Kidney (tissue), 14 donors: ENCODE measurements around the gene KIAA0825. TPM values are rescaled to one million over a fixed set of nuclear protein-coding genes. Genes with fewer than 3 reads are reported as not detected.
"Not testable (repeated sequence)": the region's sequence is repeated elsewhere in the genome, so short reads cannot be mapped to it uniquely, and the experiment has no call there.

Experiments used
- DNase-seq, 5 donors: peaks; one replicate each; pipeline ENCODE4 v3.0.0-alpha.2; 2013 to 2020
- FAIRE-seq: peaks from 2 replicates; lab custom pipeline; 2012; peaks lifted over from hg19 to GRCh38; lab: Jason Lieb, UNC
- H3K27ac ChIP-seq, 2 donors: one replicate each; pipeline ENCODE4 v1.7.0; 2013; ENCODE audit warnings: low read depth in 2 of 2, low read length in 2 of 2, inconsistent platforms in 1 of 2
- H3K27me3 ChIP-seq: one replicate; pipeline ENCODE4 v1.7.1; 2013; ENCODE audit warnings: low read length, inconsistent platforms; ENCODE audit not compliant: control insufficient read depth, insufficient read depth
- H3K36me3 ChIP-seq, 3 donors: one replicate each; pipeline versions ENCODE4 v1.7.0 to v1.7.1; 2013; ENCODE audit warnings: low read length in 3 of 3, control low read depth in 1 of 3, inconsistent platforms in 1 of 3; ENCODE audit not compliant: insufficient read depth in 3 of 3, control insufficient read depth in 2 of 3
- H3K4me1 ChIP-seq, 3 donors: one replicate each; pipeline versions ENCODE4 v1.7.0 to v1.7.1; 2013; ENCODE audit warnings: low read length in 3 of 3, inconsistent platforms in 1 of 3, low read depth in 1 of 3; ENCODE audit not compliant: control insufficient read depth in 2 of 3, insufficient read depth in 2 of 3
- H3K4me3 ChIP-seq, 3 donors: one replicate each; pipeline versions ENCODE4 v1.7.0 to v1.8.1; 2013; ENCODE audit warnings: low read length in 3 of 3, control low read depth in 1 of 3, inconsistent platforms in 1 of 3
- H3K9ac ChIP-seq, 3 donors: one replicate each; pipeline versions ENCODE4 v1.7.0 to v1.7.1; 2013; ENCODE audit warnings: low read length in 3 of 3, control low read depth in 1 of 3, inconsistent platforms in 1 of 3
- H3K9me3 ChIP-seq, 3 donors: one replicate each; pipeline versions ENCODE4 v1.7.0 to v1.7.1; 2013; ENCODE audit warnings: low read length in 3 of 3, control low read depth in 1 of 3, inconsistent platforms in 1 of 3; ENCODE audit not compliant: control insufficient read depth in 2 of 3, insufficient read depth in 1 of 3
- CTCF ChIP-seq: IDR thresholded peaks from 3 replicates; pipeline ENCODE4 v1.5.1; 2012; ENCODE audit warnings: mild to moderate bottlenecking, moderate library complexity, borderline replicate concordance; ENCODE audit not compliant: insufficient read depth; ENCODE audit errors: extremely low read depth
- intact Hi-C: fragments of 100-400 bp; cut with DNase I; formaldehyde crosslinking; loops from one replicate; pipeline ENCODE4 v1.11.1; 2022
- polyA plus RNA-seq: library from polyadenylated mRNA; stranded (reverse); fragments of 350-450 nt; fragmentation: Illumina TruSeq; extraction: RNeasy Lipid Tissue Mini Kit (QIAGEN cat#74804); gene quantifications from one replicate; pipeline ENCODE4 v1.2.3, GENCODE V29; 2014; ENCODE audit warnings: low read depth, low replicate concordance; ENCODE audit not compliant: insufficient read depth
- total RNA-seq: library from RNA; stranded (reverse); fragmentation: NEBNext Ultra II Directional; extraction: Animal tissue kit (Norgen Biotek cat#: 25700); gene quantifications from one replicate; pipeline ENCODE4 v1.2.1, GENCODE V29; 2021
- donor health status: control.
- donor health status: control.
- donor health status: control.
- donor health status: control.
- donor health status: control.
- donor health status: DM: yes; HTN: yes; CAD: no.
- donor health status: Normal renal cell carcinoma (clear cell type).

The KIAA0825 gene
- total and polyA plus RNA-seq, 2 donors from 2014 or later = 0.80 to 5.4 TPM

GRCh38 chr5:94125107-94125506 lies 493.3 kb downstream of the KIAA0825 start:
- DNase-seq (no peak), FAIRE-seq (no peak)
- Histone ChIP-seq H3K27me3 (no peaks in the 10 kb centered on the region), H3K9me3 (no peaks in the 10 kb centered on the region), H3K27ac (no peak overlapping the region), H3K36me3 (no peaks in the 10 kb centered on the region), H3K4me3 (no peak overlapping the region), H3K9ac (no peak overlapping the region), H3K4me1 (no peaks in the 10 kb centered on the region)
- intact Hi-C loops = no loop called here
- TF ChIP-seq CTCF = no peak

GRCh38 chr5:94116317-94116716 lies 502.1 kb downstream of the KIAA0825 start:
- H3K27me3 ChIP-seq, H3K9me3 ChIP-seq, FAIRE-seq, H3K9ac ChIP-seq, H3K36me3 ChIP-seq, H3K4me3 ChIP-seq, H3K4me1 ChIP-seq, DNase-seq, intact Hi-C loops, H3K27ac ChIP-seq: not testable (repeated sequence)

- H3K27ac ChIP-seq = no peak overlapping the region
- H3K36me3 ChIP-seq = no peaks in the 10 kb centered on the region
- H3K4me1 ChIP-seq = peaks cover 0 to 3% (median 0%) of the 10 kb centered on the region in 3 donors
- intact Hi-C loops = no loop called here
- H3K27me3 ChIP-seq = no peaks in the 10 kb centered on the region
- no peak for DNase-seq
- no peak overlapping the region for H3K9ac ChIP-seq
- FAIRE-seq = no peak
- TF ChIP-seq CTCF = no peak
- no peak overlapping the region for H3K4me3 ChIP-seq
- no peaks in the 10 kb centered on the region for H3K9me3 ChIP-seq
Observed at GRCh38 chr5:94113087-94113486, 505.3 kb downstream of the KIAA0825 start.

- FAIRE-seq = peak; percentile 3
- TF ChIP-seq CTCF = peak; percentile 1
- H3K27ac ChIP-seq = peak overlapping the region; percentile 85 to 94
Observed at GRCh38 chr5:94111209-94112004, 507.0 kb downstream of the KIAA0825 start.

More at GRCh38 chr5:94111209-94112004, 507.0 kb downstream of the KIAA0825 start:
- Histone ChIP-seq H3K4me1 (peaks cover 0 to 3% (median 0%) of the 10 kb centered on the region in 3 donors), H3K9ac (peak overlapping the region; percentile 78 to 91 (median 91)), H3K9me3 (no peaks in the 10 kb centered on the region), H3K27me3 (no peaks in the 10 kb centered on the region), H3K4me3 (peak overlapping the region; percentile 78 to 91 (median 91)), H3K36me3 (no peaks in the 10 kb centered on the region)
- intact Hi-C loops = no loop called here
- peak; percentile 96 to 98 (median 97) for DNase-seq
